GM19023 (cell line): ENCODE measurements around the gene NRXN3.

Experiments
- ATAC-seq: cut with Tn5 transposase; IDR thresholded peaks from one replicate; pipeline ENCODE4 v1.9.1; 2021; ENCODE audit warnings: mild to moderate bottlenecking, moderate library complexity; ENCODE audit not compliant: unreplicated experiment

Gene NRXN3

GRCh38 chr14:79424462-79424861 lies 1254.3 kb downstream of the NRXN3 start:
- ATAC-seq = no peak

GRCh38 chr14:79426103-79426755 lies 1256.1 kb downstream of the NRXN3 start:
- ATAC-seq = no peak

GRCh38 chr14:79432640-79433039 lies 1262.5 kb downstream of the NRXN3 start:
- ATAC-seq = no peak

- ATAC-seq = no peak
Observed at GRCh38 chr14:79436335-79436734, 1266.2 kb downstream of the NRXN3 start.

GRCh38 chr14:79437951-79438350 lies 1267.8 kb downstream of the NRXN3 start:
- no peak for ATAC-seq

- no peak for ATAC-seq
Observed at GRCh38 chr14:79438696-79439342, 1268.6 kb downstream of the NRXN3 start.

- ATAC-seq = no peak
Observed at GRCh38 chr14:79442786-79443185, 1272.6 kb downstream of the NRXN3 start.

GRCh38 chr14:79443602-79444001 lies 1273.4 kb downstream of the NRXN3 start:
- ATAC-seq = no peak

GRCh38 chr14:79448960-79449359 lies 1278.8 kb downstream of the NRXN3 start:
- ATAC-seq = no peak

GRCh38 chr14:79451601-79452000 lies 1281.4 kb downstream of the NRXN3 start:
- ATAC-seq = no peak

GRCh38 chr14:79453276-79453675 lies 1283.1 kb downstream of the NRXN3 start:
- no peak for ATAC-seq

GRCh38 chr14:79464468-79464867 lies 1294.3 kb downstream of the NRXN3 start:
- no peak for ATAC-seq

- no peak for ATAC-seq
Observed at GRCh38 chr14:79465651-79466050, 1295.5 kb downstream of the NRXN3 start.

- ATAC-seq = no peak
Observed at GRCh38 chr14:79466938-79467527, 1296.9 kb downstream of the NRXN3 start.

GRCh38 chr14:79467835-79468234 lies 1297.7 kb downstream of the NRXN3 start:
- no peak for ATAC-seq

GRCh38 chr14:79468486-79468885 lies 1298.3 kb downstream of the NRXN3 start:
- no peak for ATAC-seq

GRCh38 chr14:79473651-79474050 lies 1303.5 kb downstream of the NRXN3 start:
- ATAC-seq = no peak

- no peak for ATAC-seq
Observed at GRCh38 chr14:79475887-79476532, 1305.8 kb downstream of the NRXN3 start.

- ATAC-seq = no peak
Observed at GRCh38 chr14:79476552-79476951, 1306.4 kb downstream of the NRXN3 start.

GRCh38 chr14:79480212-79480611 lies 1310.0 kb downstream of the NRXN3 start:
- ATAC-seq = no peak

GRCh38 chr14:79482825-79483224 lies 1312.7 kb downstream of the NRXN3 start:
- no peak for ATAC-seq
